ENCODE data around the gene GALNT10. TPM values are rescaled to one million over a fixed set of nuclear protein-coding genes. Genes with fewer than 3 reads are reported as not detected.

GALNT10 gene
- total and polyA plus RNA-seq, 10 donors: 7.6 to 50.2 (median 43.5) TPM

- Histone ChIP-seq H3K27ac (no peak overlapping the region), H3K27me3 (replicated peaks in 1 of 7) (no peaks in the 10 kb centered on the region), H3K9me3 (no peaks in the 10 kb centered on the region), H3K4me3 (no peak overlapping the region), H3K4me1 (peaks cover 3 to 17% (median 13%) of the 10 kb centered on the region in 6 donors), H3K36me3 (peaks cover 0 to 57% (median 28%) of the 10 kb centered on the region in 6 donors)
- no peak for DNase-seq
- WGBS, 5 donors: 92 to 97% (median 95%) methylated on average over 15 of the region's 15 CpGs
- no peak for TF ChIP-seq POLR2A (IDR thresholded peaks at IDR 0.05)
- TF ChIP-seq CTCF (IDR thresholded peaks at IDR 0.05 in 8 of 11, conservative IDR thresholded peaks at IDR 0.05 in 3 of 11): no peak
- no peak for TF ChIP-seq POLR2AphosphoS5 (IDR thresholded peaks at IDR 0.05)
- intact Hi-C loops (cut with DNase I; ENCODE audit: low total_unique reads): loop anchor here (10.0 kb wide), 1 partner anchor 435 kb away; no protein-coding TSS in a partner anchor
Measured at GRCh38 chr5:154409230-154409840, 218.8 kb downstream of the GALNT10 start.

- no peak for TF ChIP-seq CTCF (IDR thresholded peaks at IDR 0.05 in 8 of 11, conservative IDR thresholded peaks at IDR 0.05 in 3 of 11)
- no peak for TF ChIP-seq POLR2AphosphoS5 (IDR thresholded peaks at IDR 0.05)
- no peak for TF ChIP-seq POLR2A (IDR thresholded peaks at IDR 0.05)
- no peak for DNase-seq
- no peak overlapping the region for H3K27ac ChIP-seq
- H3K9me3 ChIP-seq: no peaks in the 10 kb centered on the region
- peaks cover 3 to 11% (median 6%) of the 10 kb centered on the region in 6 donors for H3K4me1 ChIP-seq
- intact Hi-C loops (cut with DNase I; ENCODE audit: low total_unique reads): no loop called here
- H3K27me3 ChIP-seq (replicated peaks in 1 of 7): no peaks in the 10 kb centered on the region
- no peak overlapping the region for H3K4me3 ChIP-seq
- peaks cover 0 to 62% (median 28%) of the 10 kb centered on the region in 6 donors for H3K36me3 ChIP-seq
Measured at GRCh38 chr5:154410008-154410407, 219.5 kb downstream of the GALNT10 start.

GRCh38 chr5:154410786-154411185, 220.3 kb downstream of the GALNT10 start:
- DNase-seq: no peak
- 80 to 91% (median 89%) methylated on average over 6 of the region's 6 CpGs for WGBS, 5 donors
- Histone ChIP-seq H3K4me3 (no peak overlapping the region), H3K9me3 (no peaks in the 10 kb centered on the region), H3K27ac (no peak overlapping the region), H3K36me3 (peaks cover 0 to 68% (median 29%) of the 10 kb centered on the region in 6 donors), H3K4me1 (peaks cover 0 to 3% (median 0%) of the 10 kb centered on the region in 6 donors), H3K27me3 (replicated peaks in 1 of 7) (no peaks in the 10 kb centered on the region)
- TF ChIP-seq POLR2A (IDR thresholded peaks at IDR 0.05): no peak
- no peak for TF ChIP-seq CTCF (IDR thresholded peaks at IDR 0.05 in 8 of 11, conservative IDR thresholded peaks at IDR 0.05 in 3 of 11)
- intact Hi-C loops (cut with DNase I; ENCODE audit: low total_unique reads): no loop called here

- WGBS, 5 donors: 96 to 98% (median 97%) methylated on average over 5 of the region's 5 CpGs
- H3K36me3 ChIP-seq: peaks cover 0 to 73% (median 31%) of the 10 kb centered on the region in 6 donors
- H3K4me1 ChIP-seq: no peaks in the 10 kb centered on the region
- H3K9me3 ChIP-seq: no peaks in the 10 kb centered on the region
- H3K27me3 ChIP-seq (replicated peaks in 1 of 7): no peaks in the 10 kb centered on the region
- no peak overlapping the region for H3K27ac ChIP-seq
- intact Hi-C loops (cut with DNase I; ENCODE audit: low total_unique reads): no loop called here
- TF ChIP-seq POLR2AphosphoS5 (IDR thresholded peaks at IDR 0.05): no peak
- no peak for TF ChIP-seq POLR2A (IDR thresholded peaks at IDR 0.05)
- no peak for TF ChIP-seq CTCF (IDR thresholded peaks at IDR 0.05 in 8 of 11, conservative IDR thresholded peaks at IDR 0.05 in 3 of 11)
- H3K4me3 ChIP-seq: no peak overlapping the region
- no peak for DNase-seq
Measured at GRCh38 chr5:154411338-154411737, 220.8 kb downstream of the GALNT10 start.

Measured in spleen (tissue), 11 donors.